Lower leg skin (tissue), 4 donors: ENCODE measurements around the gene PTCHD4. TPM values are rescaled to one million over a fixed set of nuclear protein-coding genes. Genes with fewer than 3 reads are reported as not detected.

Source experiments
- DNase-seq, 2 donors: peaks; one replicate each; pipeline ENCODE4 v3.0.0-alpha.2; 2019; ENCODE audit warnings: low spot score in 2 of 2
- H3K4me3 ChIP-seq: fragments of 200-600 bp; sonication (generic); 2 replicates; pipeline ENCODE4 v1.5.1; 2017; ENCODE audit warnings: mild to moderate bottlenecking, low read depth; ENCODE audit not compliant: poor library complexity, severe bottlenecking
- POLR2A ChIP-seq, 2 donors: fragments of 450-650 bp; IDR thresholded peaks; one replicate each; pipeline ENCODE4 v1.6.1; 2016 to 2017; ENCODE audit warnings: antibody characterized with exemption in 2 of 2, mild to moderate bottlenecking in 1 of 2, moderate library complexity in 1 of 2
- WGBS, 2 donors: methylation state at CpG; one replicate each; pipeline ENCODE4 v1.1.5; 2018; 5-methylcytosine and 5-hydroxymethylcytosine counted together
- intact Hi-C: fragments of 100-400 bp; cut with DNase I; formaldehyde crosslinking; loops from one replicate; pipeline ENCODE4 v1.15.0; 2023; ENCODE audit warnings: low total_unique reads
- total RNA-seq, 4 donors: library from RNA; depleted of rRNA; stranded (reverse); fragments of >200 nt; gene quantifications; one replicate each; pipeline ENCODE4 v1.1.0, GENCODE V29; 2016
- TF ChIP-seq, protein P1 (sequence below), 3 donors: fragments of 450-650 bp; IDR thresholded peaks; one replicate each; pipeline ENCODE4 v1.5.1; 2016; ENCODE audit warnings: antibody characterized with exemption in 3 of 3, mild to moderate bottlenecking in 3 of 3, moderate library complexity in 2 of 3

Gene PTCHD4
- under 1 TPM in 2 of 4 donors, not detected in 2; 0.10 TPM for total RNA-seq

DNA sequence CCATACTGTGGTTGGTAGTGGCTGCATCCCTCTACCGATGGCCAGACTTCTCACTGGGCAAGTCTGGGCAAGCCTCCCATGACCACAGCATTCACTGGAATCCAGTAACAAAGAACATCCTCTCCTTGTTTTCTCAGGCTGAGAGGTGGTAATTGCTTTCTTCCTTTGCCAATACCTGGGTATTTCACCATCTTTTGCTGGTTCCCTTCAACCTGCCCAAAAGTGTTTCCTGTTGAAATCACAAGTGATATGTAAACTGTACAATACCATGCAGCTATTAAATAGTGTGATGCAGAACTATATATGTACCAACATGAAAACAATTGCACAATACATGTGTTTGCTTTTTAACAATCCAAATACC, at the start of gene PTCHD4:
Gene PTCHD4, minus strand, starts transcription at position 55 of the 364 bp plus-strand sequence. CDS start 42,240 bp downstream, outside the sequence.
- TF ChIP-seq, protein P1, sequence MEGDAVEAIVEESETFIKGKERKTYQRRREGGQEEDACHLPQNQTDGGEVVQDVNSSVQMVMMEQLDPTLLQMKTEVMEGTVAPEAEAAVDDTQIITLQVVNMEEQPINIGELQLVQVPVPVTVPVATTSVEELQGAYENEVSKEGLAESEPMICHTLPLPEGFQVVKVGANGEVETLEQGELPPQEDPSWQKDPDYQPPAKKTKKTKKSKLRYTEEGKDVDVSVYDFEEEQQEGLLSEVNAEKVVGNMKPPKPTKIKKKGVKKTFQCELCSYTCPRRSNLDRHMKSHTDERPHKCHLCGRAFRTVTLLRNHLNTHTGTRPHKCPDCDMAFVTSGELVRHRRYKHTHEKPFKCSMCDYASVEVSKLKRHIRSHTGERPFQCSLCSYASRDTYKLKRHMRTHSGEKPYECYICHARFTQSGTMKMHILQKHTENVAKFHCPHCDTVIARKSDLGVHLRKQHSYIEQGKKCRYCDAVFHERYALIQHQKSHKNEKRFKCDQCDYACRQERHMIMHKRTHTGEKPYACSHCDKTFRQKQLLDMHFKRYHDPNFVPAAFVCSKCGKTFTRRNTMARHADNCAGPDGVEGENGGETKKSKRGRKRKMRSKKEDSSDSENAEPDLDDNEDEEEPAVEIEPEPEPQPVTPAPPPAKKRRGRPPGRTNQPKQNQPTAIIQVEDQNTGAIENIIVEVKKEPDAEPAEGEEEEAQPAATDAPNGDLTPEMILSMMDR (IDR thresholded peaks at IDR 0.05): no peak
- TF ChIP-seq POLR2A (IDR thresholded peaks at IDR 0.05): no peak
- intact Hi-C loops: no loop called here
- H3K4me3 ChIP-seq: no peak within 1 kb of the TSS
- 36 to 56% methylated on average over 1 of the region's 1 CpG for WGBS, 2 donors
- no peak for DNase-seq

GRCh38 chr6:48151142-48151541, 40.1 kb upstream of the PTCHD4 start:
- DNase-seq: no peak
- H3K4me3 ChIP-seq: no peak overlapping the region
- no peak for TF ChIP-seq POLR2A (IDR thresholded peaks at IDR 0.05)
- TF ChIP-seq, protein P1 (IDR thresholded peaks at IDR 0.05): no peak
- intact Hi-C loops: no loop called here
- WGBS, 2 donors: 70 to 82% methylated on average over 2 of the region's 2 CpGs

DNA sequence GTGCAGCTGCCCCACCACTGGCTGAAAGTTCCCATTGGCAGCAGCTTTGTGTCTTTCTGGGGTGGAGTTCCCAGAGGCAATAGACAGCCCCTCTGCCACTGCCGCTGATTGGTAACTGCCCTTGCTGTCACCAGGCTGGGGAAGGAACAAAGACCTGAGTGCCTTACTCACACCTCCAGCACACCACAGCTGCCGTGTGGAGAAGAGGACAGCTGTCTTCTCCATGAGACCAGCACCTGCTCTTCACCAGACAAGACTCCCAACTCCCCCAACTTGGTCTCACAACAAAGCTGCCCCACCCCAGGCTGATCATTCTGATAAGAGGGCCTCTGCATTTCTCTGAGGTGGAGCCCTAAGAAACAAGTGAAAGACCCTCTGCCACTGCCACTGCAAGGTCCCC, 39.7 kb upstream of the PTCHD4 start:
- no peak overlapping the region for H3K4me3 ChIP-seq
- TF ChIP-seq POLR2A (IDR thresholded peaks at IDR 0.05): no peak
- TF ChIP-seq, protein P1 (IDR thresholded peaks at IDR 0.05): no peak
- intact Hi-C loops: no loop called here
- WGBS, 2 donors: 79 to 93% methylated on average over 2 of the region's 2 CpGs
- no peak for DNase-seq

DNA sequence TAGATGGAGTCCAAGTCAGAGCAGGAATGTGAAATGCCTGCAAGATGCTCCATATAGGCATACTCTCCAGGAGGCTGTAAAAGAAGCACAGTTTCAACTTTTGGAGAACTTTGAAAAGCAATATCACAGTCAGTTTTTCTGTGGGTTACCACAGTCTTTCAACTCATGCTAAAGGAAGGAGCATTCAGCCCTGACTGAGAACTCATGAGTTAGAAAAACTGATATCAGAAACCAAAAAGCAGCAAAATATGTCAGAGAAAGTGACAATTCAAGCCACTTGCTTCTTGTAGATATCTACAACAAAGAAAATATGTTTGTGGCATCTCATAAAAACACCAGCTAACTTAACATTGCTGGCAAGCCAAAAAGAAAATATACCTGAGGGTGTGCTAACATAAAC, 36.1 kb upstream of the PTCHD4 start:
- TF ChIP-seq, protein P1 (IDR thresholded peaks at IDR 0.05): no peak
- TF ChIP-seq POLR2A (IDR thresholded peaks at IDR 0.05): no peak
- no peak for DNase-seq
- intact Hi-C loops: no loop called here
- no peak overlapping the region for H3K4me3 ChIP-seq

DNA sequence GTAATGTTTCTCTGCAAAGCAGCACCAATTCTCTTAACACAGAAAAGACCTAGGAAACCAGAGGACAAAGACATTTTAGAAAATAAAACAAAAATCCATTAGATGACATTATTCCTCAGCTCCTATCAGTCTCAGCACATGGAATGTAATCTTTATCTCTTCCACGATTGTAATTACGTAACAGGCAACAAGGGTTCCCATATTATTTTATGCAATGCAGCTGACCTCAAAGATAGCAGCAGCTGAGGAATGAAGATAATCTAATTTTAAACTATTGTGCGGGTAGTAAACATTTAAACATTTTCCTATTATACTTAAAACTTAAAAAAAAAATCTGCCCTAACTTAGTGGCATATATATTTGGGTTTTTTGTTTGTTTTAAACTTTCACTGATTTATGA, 33.0 kb upstream of the PTCHD4 start:
- TF ChIP-seq, protein P1 (IDR thresholded peaks at IDR 0.05): no peak
- TF ChIP-seq POLR2A (IDR thresholded peaks at IDR 0.05): no peak
- DNase-seq: no peak
- no peak overlapping the region for H3K4me3 ChIP-seq
- 63 to 67% methylated on average over 3 of the region's 3 CpGs for WGBS, 2 donors
- intact Hi-C loops: no loop called here

DNA sequence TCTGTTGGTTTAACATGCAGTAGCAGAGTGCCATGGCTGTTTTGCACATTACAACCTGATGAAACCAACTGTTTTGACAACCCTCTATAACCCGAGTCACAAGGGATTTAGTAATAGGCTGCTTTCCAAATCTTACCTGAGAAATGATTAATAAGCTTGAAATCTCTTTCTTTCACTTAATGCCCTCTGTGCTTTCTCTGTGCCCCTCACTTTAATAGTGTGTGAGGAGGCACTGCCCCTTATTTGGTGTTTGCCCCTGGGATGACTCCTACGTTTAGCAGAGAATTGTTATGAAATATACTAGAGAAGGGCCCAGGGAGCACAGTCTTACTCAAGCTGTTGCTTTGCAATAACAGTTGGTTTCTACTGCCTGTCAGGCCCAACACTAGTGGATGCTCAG, 31.0 kb upstream of the PTCHD4 start:
- WGBS, 2 donors: 57 to 59% methylated on average over 2 of the region's 2 CpGs
- TF ChIP-seq POLR2A (IDR thresholded peaks at IDR 0.05): no peak
- TF ChIP-seq, protein P1 (IDR thresholded peaks at IDR 0.05): no peak
- DNase-seq: no peak
- no peak overlapping the region for H3K4me3 ChIP-seq
- intact Hi-C loops: no loop called here
